DMS53 treated with DMSO at 0.1 percent for 48 hours (cell line): Measurements from ENCODE around the gene NPHP4.

ENCODE experiments used
- DNase-seq: peaks from one replicate; lab custom pipeline; 2025; ENCODE audit not compliant: unreplicated experiment; lab: John Stamatoyannopoulos, UW

NPHP4 gene

DNA sequence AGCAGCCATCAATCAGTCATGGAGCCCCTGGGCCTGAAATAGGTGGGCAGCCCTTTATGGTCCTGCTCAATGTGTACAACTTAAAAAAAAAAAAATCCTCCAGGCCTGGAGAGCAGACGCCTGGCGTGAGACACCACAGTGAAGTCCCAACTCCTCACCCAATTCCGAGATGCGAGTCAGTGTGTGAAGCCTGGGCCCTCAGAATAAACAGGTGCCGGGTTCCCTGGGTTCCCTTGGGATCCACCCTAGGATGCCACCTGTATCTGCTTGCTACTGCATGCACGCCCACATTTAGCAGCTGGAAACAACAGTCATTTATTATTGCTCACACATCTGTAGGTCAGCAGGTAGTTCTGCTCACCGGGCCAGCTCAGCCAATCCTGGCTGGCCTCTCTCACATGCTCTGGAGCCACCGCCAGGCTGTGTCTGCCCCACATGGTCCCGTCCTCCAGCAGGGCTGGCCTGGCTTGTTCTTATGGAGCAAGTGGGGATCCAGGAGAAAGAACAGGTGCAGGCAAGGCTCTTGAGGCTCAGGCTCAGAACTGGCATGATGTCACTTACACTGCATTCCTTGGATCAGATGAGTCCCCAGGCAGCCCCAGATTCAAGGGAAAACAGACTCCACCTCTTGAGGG lies 172.7 kb downstream of the NPHP4 start:
- DNase-seq: no peak

DNA sequence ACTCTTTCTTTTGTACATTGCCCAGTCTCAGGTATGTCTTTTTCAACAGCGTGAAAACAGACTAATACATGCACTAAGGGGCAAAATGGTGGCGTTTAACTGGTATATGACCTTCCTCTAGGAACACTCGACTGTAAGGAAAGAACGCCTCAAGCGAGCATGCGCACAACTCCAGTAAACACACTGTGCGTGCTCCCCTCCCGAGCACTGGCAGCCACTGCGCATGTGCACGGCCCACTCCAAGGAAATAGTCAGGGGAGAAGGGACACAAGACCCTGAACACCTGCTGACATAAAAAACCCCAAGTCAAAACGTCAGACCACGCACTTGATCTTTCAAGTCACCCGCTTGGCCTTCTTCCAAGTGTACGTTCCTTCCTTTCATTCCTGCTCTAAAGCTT lies 173.5 kb downstream of the NPHP4 start:
- DNase-seq: no peak

DNA sequence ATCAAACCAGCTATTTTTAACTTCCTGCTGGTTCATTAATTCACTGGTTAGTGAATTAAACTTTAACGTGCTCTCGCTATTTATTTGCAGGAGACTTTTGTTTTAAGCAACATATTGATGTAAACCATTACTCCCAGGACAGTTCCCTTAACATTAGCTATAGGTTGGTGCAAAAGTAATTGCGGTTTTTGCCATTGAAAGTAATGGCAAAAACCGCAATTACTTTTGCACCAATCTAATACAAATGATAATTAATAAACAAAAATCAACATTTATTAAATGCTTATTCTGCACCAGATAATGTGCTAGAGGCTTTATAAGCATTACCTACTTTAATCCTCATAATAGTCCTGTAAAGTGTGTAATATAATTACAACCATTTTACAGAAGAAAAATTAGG lies 176.5 kb downstream of the NPHP4 start:
- DNase-seq: no peak

DNA sequence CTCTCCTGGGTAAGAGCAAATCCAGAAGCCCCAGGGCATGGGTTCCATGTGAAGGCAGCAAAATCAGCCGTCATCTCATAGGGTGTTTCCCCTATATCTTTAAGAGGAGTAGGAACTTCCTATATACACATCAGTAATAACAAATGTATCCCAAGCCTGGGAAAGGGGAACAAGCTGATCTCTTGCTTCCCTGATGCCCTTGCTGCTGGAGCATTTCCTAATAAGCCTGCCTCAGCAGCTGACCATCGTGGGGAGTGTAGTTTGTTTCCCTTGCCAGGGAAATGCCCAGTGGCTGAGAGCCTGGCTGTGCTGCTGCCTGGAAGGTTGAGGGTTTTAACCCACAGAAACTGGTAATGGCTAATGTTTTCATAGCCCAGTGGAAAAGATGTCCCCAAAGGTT lies 177.0 kb downstream of the NPHP4 start:
- no peak for DNase-seq

DNA sequence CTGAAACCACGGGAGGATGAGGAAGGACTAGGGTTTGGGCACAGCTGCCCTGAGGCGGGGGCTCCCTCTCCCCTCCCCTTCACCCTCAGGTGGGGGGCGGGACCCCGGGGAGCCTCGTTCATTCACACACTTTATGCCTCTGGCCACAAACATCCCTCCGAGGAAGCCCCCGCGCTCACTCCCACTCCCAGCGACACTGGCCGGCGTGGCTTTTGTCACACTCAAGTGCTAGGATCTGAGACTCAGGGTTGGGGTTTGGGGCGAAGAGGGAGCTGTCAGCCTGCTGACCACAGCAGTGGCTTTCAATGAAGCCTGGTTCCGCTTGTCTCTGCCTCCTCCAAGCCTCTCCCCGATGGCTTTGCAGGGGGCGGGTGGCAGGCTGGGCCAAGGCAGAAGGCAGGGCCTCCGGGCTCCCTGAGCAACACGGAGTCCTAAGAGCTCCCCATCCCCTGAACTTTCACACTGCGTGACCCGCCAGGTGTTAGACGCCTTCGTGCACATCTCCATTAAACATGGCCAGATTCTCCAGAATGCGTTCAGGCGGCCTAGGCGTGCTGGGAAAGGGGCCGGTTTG lies 178.1 kb downstream of the NPHP4 start:
- no peak for DNase-seq

DNA sequence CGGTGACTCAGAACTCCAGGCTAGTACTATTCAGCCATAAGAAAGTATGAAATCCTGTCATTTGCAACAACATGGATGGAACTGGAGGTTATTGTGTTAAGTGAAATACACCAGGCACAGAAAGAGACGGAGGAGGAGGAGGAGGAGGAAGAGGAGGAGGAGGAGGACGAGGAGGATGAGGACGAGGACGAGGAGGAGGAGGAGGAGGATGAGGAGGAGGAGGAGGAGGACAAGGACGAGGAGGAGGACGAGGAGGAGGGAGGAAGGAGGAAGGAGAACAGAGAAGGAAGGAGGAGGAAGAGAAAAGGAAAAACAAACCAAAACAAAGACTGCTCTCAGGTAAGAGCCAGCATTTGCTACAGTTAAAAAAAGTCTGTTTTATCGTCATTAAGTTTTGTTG lies 178.7 kb downstream of the NPHP4 start:
- DNase-seq: no peak
